Upper lobe of left lung (tissue), 4 donors: Measurements from ENCODE around the gene SGMS1.

Source experiments
- CTCF ChIP-seq, 6 experiments: fragments of 450-650 bp in 4 of 6; fragments of 200-600 bp in 2 of 6; sonication (generic) in 2 of 6; IDR thresholded peaks; one replicate each; pipeline ENCODE4 v1.5.1; 2016 to 2019; ENCODE audit warnings: antibody characterized with exemption in 6 of 6
- EP300 ChIP-seq, 4 donors: sonication (generic); formaldehyde crosslinking; IDR thresholded peaks; one replicate each; pipeline ENCODE4 v1.5.1; 2017; ENCODE audit warnings: antibody characterized with exemption in 4 of 4, control low read depth in 2 of 4
- POLR2A ChIP-seq, 4 donors: fragments of 450-650 bp; IDR thresholded peaks; one replicate each; pipeline ENCODE4 v1.5.1; 2016 to 2017; ENCODE audit warnings: antibody characterized with exemption in 4 of 4, mild to moderate bottlenecking in 2 of 4

GRCh38 chr10:50614444-50615137 is 9.2 kb downstream of the SGMS1 start:
- TF ChIP-seq CTCF (IDR thresholded peaks at IDR 0.05) (peak; percentile 11 to 54 (median 30)), POLR2A (IDR thresholded peaks at IDR 0.05) (no peak), EP300 (IDR thresholded peaks at IDR 0.05) (no peak)
